Hematopoietic multipotent progenitor cell treated with erythropoietin and hydrocortisone succinate and interleukin-3 and kit ligand, for 17 days (in vitro differentiated cells): ENCODE data around the gene DYSF.

Experiments used
- DNase-seq: peaks from one replicate; pipeline ENCODE4 v3.0.0-alpha.2; 2015; ENCODE audit warnings: low spot score

Gene DYSF

DNA sequence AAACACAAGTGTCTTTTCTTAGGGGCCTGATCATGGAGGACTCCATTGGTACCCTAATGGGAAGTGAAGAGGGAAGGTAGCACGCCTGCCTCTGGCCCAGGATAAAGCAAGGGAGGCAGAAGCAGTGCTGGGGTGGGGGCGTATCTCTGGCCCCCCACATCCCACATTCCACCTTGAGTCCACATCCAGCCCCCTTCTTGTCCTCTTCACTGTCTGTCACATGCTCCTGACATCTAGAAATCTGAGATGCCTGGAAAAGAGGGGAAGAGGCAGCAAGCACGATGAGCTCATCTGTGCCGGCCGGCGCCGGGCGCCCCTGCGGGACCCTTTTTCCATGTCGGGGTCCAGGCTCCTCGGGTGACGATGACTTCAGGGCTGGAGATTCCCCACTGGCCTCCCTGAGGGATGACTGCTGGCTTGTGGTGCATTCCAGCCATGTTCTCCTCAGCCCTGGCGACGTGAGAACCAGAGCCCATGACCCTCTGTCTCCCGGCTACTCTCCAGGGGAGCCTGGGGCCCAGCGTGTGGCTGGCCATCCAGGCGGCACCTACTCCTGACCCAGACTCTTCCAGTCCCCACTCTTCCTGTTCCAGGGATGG is 277.5 kb downstream of the DYSF start:
- DNase-seq = no peak

DNA sequence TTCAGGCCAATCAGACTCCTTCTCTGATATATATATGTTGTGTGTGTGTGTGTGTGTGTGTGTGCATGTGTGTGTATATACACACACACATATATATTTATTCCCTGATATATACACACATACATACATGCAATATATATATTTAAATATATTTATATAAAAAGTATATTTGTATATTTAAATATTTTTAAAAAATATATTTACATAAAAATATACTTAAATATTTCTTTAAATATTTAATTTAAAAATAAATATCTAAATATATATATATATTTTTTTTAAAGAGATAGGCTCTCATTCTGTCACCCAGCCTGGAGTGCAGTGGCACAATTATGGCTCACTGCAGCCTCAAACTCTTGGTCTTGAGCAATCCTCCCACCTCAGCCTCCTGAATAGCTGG is 281.3 kb downstream of the DYSF start:
- no peak for DNase-seq

DNA sequence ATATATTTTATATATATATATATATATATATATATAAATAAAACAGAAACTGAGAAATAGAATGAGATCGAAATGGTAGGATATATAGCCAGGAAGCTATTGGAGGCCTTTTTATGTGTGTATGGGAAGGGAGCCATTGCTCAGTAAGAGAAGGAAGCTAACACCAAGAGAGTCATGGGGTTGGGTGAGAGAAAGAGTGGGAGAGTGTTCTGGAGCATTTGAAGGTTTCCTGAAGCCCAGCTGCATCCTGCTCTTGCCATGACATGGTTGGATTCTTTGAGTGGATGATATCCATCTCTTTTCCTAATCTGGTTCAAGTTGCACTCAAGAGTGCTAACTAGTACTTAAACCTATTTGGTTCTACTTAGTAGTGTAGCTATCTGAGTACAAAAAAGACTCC is 282.3 kb downstream of the DYSF start:
- no peak for DNase-seq
